Measurements from ENCODE around the gene IL3RA.
"Not testable (repeated sequence)": the region's sequence is repeated elsewhere in the genome, so short reads cannot be mapped to it uniquely, and the experiment has no call there.

IL3RA gene

GRCh38 chrX:1400742-1401471 lies 64.3 kb downstream of the IL3RA start:
- no peak for DNase-seq

DNA sequence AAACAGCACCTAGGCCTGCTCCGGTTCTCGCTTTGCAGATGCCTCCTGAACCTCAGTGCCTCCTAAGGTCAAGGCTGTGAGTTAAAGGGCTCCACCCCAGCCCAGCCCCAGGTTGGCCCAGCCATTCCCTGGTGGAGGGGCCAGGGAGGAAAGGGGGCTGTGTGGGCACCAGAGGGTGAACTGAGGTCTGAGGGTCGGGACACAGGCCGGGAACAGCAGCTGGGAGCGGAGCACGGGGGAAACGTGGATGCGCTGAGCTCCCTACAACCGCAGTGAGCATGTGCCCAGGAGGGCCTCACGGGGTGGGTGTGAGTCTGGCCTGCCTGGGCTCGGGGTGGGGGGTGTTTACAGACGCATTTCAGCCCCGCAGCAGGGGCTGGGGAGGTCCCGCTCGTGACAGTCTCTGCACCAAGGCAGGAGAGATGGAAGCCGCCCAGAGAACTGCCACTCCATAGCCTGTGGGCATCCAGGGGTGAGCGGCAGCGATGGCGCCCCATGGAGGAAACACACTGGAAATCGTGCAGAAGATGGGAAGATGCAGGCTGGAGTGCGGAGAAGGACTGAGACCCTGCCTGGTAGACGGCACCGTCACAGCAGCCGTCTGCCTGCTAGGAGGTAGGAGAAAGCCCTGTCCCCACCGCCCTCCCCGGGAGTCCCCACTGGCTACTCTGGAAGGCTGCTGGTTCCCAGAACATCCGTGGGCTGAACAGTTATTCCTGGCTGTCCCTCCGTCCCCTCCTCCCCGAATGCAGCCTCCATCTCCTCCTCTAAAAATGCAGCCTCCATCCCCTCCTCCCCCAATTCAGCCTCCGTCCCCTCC lies 65.2 kb downstream of the IL3RA start:
- DNase-seq = no peak

DNA sequence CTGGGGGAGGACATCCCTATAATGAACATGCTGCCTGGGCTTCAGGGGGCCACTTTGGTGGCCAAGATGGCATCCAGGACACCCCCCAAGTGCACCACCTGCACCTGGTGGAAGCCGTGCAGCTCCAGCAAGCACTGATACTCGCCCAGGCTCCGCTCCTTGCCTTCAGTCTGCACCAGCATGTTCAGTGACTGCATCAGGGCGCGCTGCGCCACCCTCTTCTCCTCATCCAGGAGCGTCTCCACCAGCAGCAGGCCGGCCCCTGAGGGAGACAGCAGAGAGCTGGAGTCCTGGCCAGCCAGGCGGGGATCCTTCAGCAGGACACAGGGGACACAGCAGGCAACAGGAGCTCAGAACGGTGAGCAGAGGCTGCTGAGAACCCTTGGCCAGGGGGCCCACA lies 66.6 kb downstream of the IL3RA start:
- no peak for DNase-seq

- DNase-seq = not testable (repeated sequence)
Measured at GRCh38 chrX:1403867-1404266, 67.3 kb downstream of the IL3RA start.

- not testable (repeated sequence) for DNase-seq
Measured at GRCh38 chrX:1405769-1406168, 69.2 kb downstream of the IL3RA start.

DNA sequence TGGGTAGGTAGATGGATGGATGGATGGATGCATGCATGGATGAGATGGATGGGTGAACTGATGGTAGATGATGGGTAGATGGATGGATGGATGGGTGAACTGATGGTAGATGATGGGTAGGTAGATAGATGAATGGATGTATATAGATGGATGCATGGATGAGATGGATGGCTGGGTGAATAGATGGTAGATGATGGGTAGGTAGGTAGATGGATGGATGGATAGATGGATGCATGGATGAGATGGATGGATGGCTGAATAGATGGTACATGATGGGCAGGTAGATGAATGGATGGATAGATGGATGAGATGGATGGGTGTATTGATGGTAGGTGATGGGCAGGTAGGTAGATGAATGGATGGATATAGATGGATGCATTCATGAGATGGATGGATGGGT lies 70.5 kb downstream of the IL3RA start:
- no peak for DNase-seq

DNA sequence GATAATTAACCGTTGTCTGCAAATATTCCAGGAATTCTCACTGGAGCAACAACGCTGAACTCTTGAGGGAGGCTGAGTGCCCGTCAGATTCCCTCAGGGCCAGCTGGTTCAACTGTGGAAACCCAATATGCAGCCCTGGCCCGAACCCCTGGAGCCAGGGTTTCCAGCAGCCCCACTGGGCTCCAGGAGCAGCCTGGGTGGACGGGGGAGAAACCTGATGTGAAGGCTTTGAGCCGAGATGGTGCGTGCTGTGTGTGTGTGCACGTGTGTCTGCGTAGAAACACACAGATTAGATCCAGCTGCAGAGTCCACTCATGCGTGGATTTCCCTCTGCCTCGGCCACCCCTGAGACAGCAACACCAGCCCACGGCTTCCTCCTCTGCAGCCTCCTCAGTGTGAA lies 74.7 kb downstream of the IL3RA start:
- DNase-seq = no peak

DNA sequence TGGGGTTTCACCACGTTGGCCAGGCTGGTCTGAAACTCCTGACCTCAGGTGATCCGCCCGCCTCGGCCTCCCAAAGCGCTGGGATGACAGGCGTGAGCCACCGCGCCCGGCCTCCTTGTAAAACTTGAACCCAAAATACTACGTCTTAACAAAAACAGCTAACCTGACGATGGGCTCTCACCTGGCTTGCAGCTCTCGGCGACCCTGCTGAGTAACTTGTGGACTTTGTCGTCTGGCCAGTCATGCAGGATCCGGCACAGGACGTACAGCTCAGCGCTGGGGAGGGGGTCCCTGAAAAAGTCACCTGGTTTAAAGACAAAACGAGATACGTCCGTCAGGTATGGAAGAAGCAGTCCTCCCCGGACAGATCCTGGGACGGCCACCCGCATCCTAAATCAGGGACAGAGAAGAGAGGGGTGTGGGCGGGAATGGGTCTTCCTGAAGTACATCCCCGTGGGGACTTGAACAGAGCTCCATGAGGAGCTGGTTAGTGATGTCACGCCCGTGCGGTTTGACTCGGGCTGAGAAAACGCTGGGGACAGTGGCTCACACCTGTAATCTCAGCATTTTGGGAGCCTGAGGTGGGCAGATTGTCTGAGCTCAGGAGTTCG lies 76.1 kb downstream of the IL3RA start:
- DNase-seq = no peak

DNA sequence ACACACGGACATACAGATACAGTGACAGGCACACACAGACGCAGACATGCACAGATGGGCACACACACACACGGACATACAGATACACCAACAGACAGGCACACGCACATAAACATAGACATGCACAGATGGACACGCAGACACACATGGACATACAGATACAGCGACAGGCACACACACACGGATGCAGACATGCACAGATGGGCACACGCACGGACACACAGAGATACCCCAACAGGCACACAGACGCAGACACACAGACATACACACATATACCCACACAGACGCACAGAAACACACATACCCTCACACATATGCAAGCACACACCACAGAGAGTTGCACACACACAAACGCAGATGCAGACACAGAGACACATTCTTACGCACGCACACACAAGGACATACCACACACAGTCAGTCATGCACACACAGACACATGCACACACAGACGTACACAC lies 79.8 kb downstream of the IL3RA start:
- DNase-seq = no peak

- no peak for DNase-seq
Measured at GRCh38 chrX:1416965-1417760, 80.6 kb downstream of the IL3RA start.

DNA sequence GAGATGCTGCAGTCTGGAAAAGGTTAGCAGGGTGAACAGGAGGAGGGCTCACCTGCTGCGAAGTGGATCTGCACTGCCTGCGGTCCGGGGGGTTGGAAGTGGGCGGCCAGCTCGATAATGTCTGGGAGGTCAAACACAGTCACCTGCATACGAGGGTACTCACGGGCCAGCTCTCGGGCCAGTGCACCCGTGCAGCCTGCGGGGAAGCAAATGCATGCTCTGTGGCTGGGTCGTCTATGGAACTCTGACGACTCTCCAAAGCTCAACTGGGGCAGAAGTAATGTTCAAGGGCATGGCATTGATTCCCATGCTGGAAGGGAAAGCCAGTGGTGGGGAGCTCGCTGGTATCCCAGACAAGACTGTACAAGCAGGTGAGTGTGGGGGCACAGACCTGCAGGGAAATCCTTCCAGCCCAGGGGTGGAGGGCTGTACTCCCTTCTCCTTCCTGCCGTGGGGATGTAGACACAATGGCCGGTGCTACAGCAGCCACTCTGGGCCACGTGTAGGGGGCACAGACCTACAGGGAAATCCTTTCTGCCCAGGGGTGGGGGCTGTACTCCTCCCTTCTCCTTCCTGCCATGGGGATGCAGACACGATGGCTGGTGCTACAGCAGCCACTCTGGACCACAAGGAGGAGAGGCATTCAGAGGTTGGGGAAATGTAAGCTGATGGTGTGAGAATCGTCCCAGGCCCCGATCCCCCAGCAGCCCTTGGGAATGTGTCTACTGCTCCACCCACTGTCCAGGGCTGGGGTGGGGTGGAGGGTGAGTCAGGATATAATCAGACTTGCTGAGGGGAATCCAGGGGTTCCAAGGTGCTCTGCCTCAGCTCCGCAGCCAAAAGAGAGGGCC lies 81.6 kb downstream of the IL3RA start:
- DNase-seq = no peak

GRCh38 chrX:1418901-1419544 lies 82.4 kb downstream of the IL3RA start:
- DNase-seq = no peak

DNA sequence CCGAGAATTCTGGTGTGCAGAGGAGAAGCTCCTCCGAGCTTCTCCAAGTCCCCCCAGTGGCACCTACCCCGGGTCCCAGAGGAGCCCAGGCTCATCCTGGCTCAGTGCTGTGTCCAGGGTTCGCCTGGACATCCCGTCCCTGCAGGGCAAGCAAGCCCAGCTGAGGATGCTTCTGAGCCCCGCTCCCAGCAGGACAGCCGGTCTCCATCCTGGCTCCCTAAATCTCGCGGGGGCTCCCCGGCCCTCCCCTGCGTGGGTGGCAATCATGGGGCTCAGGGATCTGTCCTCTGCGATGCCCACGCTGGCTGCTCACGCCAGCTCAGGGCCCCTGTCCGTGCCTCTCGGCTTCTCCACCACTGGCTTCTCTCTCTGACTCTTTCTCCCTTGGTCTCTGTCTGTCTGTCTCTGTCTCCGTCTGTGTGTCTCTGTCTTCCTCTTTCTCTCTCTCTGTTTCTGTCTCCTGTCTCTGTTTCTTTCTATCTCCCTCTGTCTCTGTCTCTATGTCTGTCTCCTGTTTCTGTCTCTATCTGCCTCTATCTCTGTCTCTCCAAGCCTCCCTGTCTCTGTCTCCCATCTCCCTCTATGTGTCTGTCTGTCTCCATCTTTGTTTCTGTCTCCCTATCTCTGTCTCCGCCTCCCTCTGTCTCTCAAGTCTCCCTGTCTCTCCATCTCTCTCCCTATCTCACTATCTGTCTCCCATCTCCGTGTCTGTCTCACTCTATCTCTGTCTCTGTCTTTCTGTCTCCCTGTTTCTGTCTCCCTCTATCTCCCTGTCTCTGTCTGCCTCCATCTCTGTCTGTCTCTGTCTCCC lies 83.2 kb downstream of the IL3RA start:
- DNase-seq = no peak

GRCh38 chrX:1420371-1420770 lies 83.8 kb downstream of the IL3RA start:
- no peak for DNase-seq

DNA sequence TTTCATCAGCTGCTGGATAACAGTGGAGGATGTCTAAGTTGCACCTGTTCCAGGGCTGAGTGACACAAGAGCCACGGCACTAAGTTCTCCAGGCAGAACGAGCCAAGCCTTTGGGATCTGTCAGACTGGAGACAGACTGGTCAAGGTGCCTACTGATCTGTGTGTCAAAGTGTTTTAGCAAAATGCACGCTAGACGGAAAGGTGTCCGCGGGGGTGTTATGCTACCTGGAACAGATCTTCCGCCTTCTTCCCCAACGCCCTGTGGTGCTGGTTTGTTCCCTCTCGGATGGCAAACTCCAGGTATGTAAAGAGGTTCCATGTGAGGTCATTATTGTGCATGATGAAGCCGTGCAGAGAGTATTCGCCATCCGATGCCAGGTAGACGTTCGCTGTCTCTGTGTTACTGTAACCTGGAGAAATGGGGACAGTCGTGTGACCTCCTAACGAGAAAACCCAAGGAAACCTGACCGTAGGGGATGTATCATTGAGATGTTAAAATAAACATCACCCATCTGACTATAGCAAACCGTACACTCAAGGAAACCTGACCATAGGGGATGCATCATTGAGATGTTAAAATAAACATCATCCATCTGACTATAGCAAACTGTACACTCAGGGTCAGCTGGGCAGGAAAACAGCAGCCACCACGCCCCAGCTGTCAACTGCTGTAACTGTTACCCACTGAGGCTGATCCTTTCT lies 85.0 kb downstream of the IL3RA start:
- no peak for DNase-seq

GRCh38 chrX:1422135-1422465 lies 85.5 kb downstream of the IL3RA start:
- DNase-seq = no peak

GRCh38 chrX:1423215-1423614 lies 86.6 kb downstream of the IL3RA start:
- DNase-seq = no peak

GRCh38 chrX:1424147-1424851 lies 87.7 kb downstream of the IL3RA start:
- DNase-seq = no peak

DNA sequence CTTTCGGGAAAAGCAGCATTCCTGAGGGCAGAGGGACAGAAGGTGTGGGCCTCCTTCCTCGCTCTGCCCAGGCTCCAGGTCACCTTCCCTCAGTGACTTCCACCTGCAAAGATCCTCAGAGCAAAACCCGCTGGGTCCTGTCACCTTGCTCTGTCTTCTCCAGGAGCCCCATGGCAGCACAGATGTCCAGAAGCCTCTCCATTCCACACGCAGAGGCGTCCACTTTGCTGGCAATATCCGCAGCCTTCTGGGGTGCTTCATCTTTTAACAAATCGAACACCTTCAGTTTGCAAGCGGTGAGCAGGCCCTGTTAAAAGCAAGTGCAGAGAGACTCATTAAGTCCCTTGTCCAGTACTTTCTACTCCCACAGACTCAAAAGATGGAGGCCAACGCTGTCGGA lies 88.8 kb downstream of the IL3RA start:
- no peak for DNase-seq
